Body of pancreas (tissue), 4 donors: Measurements from ENCODE around the gene SYTL1.

Experiments
- POLR2A ChIP-seq, 3 donors: fragments of 450-650 bp; IDR thresholded peaks; one replicate each; pipeline ENCODE4 v1.6.1; 2016; ENCODE audit warnings: antibody characterized with exemption in 3 of 3, mild to moderate bottlenecking in 2 of 3
- TF ChIP-seq, protein P1 (sequence below), 7 experiments: fragments of 450-650 bp in 4 of 7; fragments of 200-600 bp in 3 of 7; sonication (generic) in 3 of 7; IDR thresholded peaks; one replicate each; pipeline ENCODE4 v1.5.1; 2016 to 2019; ENCODE audit warnings: antibody characterized with exemption in 7 of 7

DNA sequence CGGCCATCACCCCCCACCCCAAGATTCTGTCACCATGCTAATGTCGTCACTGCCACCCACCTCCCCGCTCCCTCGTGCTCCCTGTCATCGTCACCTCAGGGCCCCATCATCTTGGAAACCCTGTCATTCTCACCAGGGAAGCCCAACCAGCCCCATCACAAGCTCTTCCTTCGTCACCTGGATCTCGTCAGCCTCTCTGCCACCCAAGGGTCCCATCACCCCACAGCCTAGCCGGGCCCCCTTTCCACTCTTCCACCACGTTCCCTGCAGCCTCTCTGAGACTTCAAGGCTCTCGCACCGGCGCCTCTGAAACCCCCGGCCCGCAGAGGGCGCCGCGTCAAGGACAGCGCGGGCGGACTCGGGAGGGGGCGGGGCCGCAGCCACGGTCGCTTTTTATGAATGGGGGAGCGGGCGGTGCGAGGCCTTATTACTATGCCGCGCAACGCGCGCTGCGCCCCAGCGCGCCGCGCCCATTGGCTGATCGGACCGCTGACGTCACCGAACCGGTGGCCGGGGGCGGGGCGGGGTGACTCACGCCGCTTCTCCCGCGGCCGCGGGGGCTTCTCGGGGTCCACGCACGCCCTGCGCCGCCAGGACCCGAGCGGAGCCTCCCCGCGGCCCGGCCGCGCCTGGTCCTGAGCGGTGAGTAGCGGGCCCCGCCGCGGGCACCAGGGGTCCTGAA lies 50.4 kb downstream of the SYTL1 start, which contains the start of gene GPR3:
- TF ChIP-seq, protein P1, sequence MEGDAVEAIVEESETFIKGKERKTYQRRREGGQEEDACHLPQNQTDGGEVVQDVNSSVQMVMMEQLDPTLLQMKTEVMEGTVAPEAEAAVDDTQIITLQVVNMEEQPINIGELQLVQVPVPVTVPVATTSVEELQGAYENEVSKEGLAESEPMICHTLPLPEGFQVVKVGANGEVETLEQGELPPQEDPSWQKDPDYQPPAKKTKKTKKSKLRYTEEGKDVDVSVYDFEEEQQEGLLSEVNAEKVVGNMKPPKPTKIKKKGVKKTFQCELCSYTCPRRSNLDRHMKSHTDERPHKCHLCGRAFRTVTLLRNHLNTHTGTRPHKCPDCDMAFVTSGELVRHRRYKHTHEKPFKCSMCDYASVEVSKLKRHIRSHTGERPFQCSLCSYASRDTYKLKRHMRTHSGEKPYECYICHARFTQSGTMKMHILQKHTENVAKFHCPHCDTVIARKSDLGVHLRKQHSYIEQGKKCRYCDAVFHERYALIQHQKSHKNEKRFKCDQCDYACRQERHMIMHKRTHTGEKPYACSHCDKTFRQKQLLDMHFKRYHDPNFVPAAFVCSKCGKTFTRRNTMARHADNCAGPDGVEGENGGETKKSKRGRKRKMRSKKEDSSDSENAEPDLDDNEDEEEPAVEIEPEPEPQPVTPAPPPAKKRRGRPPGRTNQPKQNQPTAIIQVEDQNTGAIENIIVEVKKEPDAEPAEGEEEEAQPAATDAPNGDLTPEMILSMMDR (IDR thresholded peaks at IDR 0.05): peak in 6 of 7 experiments; percentile 35 to 57 (median 46)
- TF ChIP-seq POLR2A (IDR thresholded peaks at IDR 0.05): no peak
